IPS-15b (cell line): ENCODE data around the gene SMC1B.
"Not testable (repeated sequence)": the region's sequence is repeated elsewhere in the genome, so short reads cannot be mapped to it uniquely, and the experiment has no call there.

Experiments used
- H3K27me3 ChIP-seq: one replicate; pipeline ENCODE4 v1.6.1; 2013; ENCODE audit warnings: low read length; ENCODE audit not compliant: control insufficient read depth, insufficient read depth
- H3K36me3 ChIP-seq: one replicate; pipeline ENCODE4 v1.6.1; 2013; ENCODE audit warnings: low read length; ENCODE audit not compliant: control insufficient read depth, insufficient read depth
- H3K4me1 ChIP-seq: one replicate; pipeline ENCODE4 v1.6.1; 2013; ENCODE audit warnings: mild to moderate bottlenecking, low read length; ENCODE audit not compliant: control insufficient read depth, insufficient read depth
- H3K4me3 ChIP-seq: one replicate; pipeline ENCODE4 v1.5.1; 2013; ENCODE audit warnings: low read depth, low read length
- H3K9ac ChIP-seq: one replicate; pipeline ENCODE4 v1.6.1; 2013; ENCODE audit warnings: low read depth, mild to moderate bottlenecking, low read length
- H3K9me3 ChIP-seq: one replicate; pipeline ENCODE4 v1.6.1; 2013; ENCODE audit warnings: mild to moderate bottlenecking, low read length; ENCODE audit not compliant: control insufficient read depth, insufficient read depth

The SMC1B gene

GRCh38 chr22:45441138-45441537 is 27.7 kb upstream of the SMC1B start:
- no peaks in the 10 kb centered on the region for H3K9me3 ChIP-seq
- H3K4me3 ChIP-seq = no peak overlapping the region
- H3K36me3 ChIP-seq = no peaks in the 10 kb centered on the region
- no peak overlapping the region for H3K9ac ChIP-seq
- H3K4me1 ChIP-seq = no peaks in the 10 kb centered on the region
- peaks cover 2% of the 10 kb centered on the region for H3K27me3 ChIP-seq

GRCh38 chr22:45440688-45441087 is 27.3 kb upstream of the SMC1B start:
- not testable (repeated sequence) for H3K9me3 ChIP-seq, H3K27me3 ChIP-seq, H3K4me3 ChIP-seq, H3K36me3 ChIP-seq, H3K9ac ChIP-seq, H3K4me1 ChIP-seq

GRCh38 chr22:45438336-45438735 is 24.9 kb upstream of the SMC1B start:
- H3K4me3 ChIP-seq = no peak overlapping the region
- H3K4me1 ChIP-seq = peaks cover 2% of the 10 kb centered on the region
- no peak overlapping the region for H3K9ac ChIP-seq
- H3K36me3 ChIP-seq = no peaks in the 10 kb centered on the region
- no peaks in the 10 kb centered on the region for H3K9me3 ChIP-seq
- peaks cover 5% of the 10 kb centered on the region for H3K27me3 ChIP-seq

GRCh38 chr22:45436871-45437517 is 23.6 kb upstream of the SMC1B start:
- H3K4me3 ChIP-seq, H3K4me1 ChIP-seq, H3K9me3 ChIP-seq, H3K27me3 ChIP-seq, H3K36me3 ChIP-seq, H3K9ac ChIP-seq: not testable (repeated sequence)

DNA sequence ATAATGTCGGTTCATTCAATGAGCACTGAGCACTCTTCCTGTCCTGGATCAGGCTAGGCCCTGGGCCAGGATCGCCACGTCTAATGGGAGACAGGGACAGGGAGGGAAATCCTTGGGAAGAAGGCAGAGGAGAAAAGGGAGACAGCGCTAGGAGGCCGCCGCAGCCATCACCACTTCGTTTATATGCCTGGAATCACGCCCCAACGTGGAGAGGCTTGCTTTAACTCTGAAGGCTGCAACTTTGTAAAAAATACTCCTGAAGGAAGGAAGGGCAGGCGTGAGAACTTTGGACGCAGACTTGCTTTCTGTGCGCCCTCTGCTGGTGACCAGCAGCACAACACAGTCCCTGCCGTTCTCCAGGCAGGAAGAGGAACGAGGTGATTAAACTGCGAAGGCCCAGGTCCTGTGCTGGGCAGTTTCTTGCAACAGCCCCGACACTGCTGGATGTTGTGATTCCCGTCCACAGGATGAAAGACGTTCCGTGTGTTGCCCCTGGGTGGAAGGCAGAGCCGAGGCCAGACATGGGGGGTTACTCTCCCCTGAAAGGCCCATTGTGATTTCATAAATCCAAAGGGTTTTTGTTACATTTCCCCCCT is 22.2 kb upstream of the SMC1B start:
- Histone ChIP-seq H3K9me3 (no peaks in the 10 kb centered on the region), H3K4me1 (peaks cover 2% of the 10 kb centered on the region), H3K4me3 (no peak overlapping the region), H3K9ac (no peak overlapping the region), H3K36me3 (no peaks in the 10 kb centered on the region), H3K27me3 (peaks cover 5% of the 10 kb centered on the region)

DNA sequence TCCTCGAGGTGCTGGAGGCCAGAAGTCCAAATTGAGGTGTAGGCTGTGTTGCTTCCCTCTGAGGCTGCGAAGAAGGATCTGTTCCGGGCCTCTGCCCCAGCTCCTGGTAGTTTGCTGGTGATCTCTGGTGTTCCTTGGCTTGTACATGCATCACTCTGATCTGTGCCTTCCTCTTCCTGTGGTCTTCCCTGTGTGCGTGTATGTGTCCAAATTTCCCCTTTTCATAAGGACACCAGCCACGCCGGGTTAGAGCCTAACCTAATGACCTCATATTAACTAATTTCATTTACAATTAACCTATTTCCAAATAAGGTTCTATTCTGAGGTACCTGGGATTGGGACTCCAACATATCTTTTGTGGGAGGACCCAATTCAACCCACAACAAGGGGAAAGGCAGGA is 21.6 kb upstream of the SMC1B start:
- peaks cover 5% of the 10 kb centered on the region for H3K27me3 ChIP-seq
- H3K4me1 ChIP-seq = peaks cover 2% of the 10 kb centered on the region
- H3K4me3 ChIP-seq = no peak overlapping the region
- H3K9me3 ChIP-seq = no peaks in the 10 kb centered on the region
- no peak overlapping the region for H3K9ac ChIP-seq
- no peaks in the 10 kb centered on the region for H3K36me3 ChIP-seq

- Histone ChIP-seq H3K27me3 (peaks cover 3% of the 10 kb centered on the region), H3K9me3 (no peaks in the 10 kb centered on the region), H3K4me1 (peaks cover 2% of the 10 kb centered on the region), H3K36me3 (no peaks in the 10 kb centered on the region), H3K9ac (no peak overlapping the region), H3K4me3 (no peak overlapping the region)
Measured at GRCh38 chr22:45430871-45431270, 17.5 kb upstream of the SMC1B start.

DNA sequence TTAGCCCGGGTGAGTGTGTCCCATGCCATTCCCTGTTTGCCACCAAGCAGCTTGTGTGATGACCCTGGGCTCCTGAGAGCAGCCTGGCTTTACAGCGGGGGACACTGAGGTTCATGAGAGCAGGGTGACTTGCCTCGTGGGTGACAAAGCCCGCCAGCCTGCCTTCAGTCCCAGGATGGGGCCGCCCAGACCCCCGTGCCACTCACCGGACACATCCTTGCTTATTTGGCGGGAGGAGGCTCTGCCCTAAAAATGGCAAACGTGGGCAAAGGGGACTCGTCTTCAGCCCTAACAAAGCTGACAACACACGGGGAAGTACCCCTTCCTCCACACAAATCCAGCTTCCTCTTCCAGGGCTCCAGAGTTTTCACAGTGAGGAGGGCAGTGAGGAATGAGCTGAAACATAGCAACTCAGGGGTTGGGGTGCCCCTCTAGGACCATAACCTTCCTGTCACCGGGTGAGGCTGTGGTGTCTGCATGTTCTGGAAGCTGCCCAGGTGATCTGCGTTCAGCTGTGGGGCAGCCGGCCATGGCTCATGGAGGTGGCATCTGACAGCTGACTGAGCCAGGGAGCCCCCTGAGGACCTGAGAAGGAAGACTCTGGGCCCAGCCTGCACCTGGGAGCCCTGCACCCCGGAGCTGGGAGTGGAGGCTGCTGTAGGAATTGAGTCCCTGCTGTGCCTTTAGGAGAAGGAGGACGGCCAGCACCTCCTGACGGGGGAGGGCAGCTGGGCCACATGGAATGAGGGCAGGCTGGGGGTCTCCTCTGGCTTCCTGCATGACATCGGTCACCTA is 16.8 kb upstream of the SMC1B start:
- H3K4me3 ChIP-seq = no peak overlapping the region
- H3K4me1 ChIP-seq = no peaks in the 10 kb centered on the region
- H3K9ac ChIP-seq = no peak overlapping the region
- H3K36me3 ChIP-seq = no peaks in the 10 kb centered on the region
- peaks cover 3% of the 10 kb centered on the region for H3K27me3 ChIP-seq
- no peaks in the 10 kb centered on the region for H3K9me3 ChIP-seq

DNA sequence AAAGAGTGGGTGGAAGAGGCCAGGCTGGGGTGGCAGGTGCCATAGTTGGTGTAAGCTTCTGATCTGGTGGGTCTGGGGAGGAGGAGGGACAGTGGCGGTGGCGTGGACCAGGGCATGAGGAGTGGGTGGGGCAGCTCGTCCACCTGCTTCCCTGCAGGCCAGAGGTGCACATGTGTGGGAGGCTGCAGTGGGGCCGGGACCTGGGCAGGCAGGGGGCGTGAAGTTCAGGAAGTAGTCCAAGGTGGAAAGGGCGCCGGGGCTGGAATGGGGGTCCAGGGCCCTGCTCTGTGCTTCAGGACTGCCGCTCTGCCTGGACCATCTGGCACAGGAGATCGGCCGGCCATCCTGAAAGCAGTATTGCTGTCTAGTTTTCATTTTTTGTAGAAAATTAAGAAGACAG is 16.0 kb upstream of the SMC1B start:
- Histone ChIP-seq H3K27me3 (no peaks in the 10 kb centered on the region), H3K4me1 (no peaks in the 10 kb centered on the region), H3K4me3 (no peak overlapping the region), H3K9ac (no peak overlapping the region), H3K36me3 (no peaks in the 10 kb centered on the region), H3K9me3 (no peaks in the 10 kb centered on the region)

- H3K4me1 ChIP-seq = no peaks in the 10 kb centered on the region
- no peaks in the 10 kb centered on the region for H3K36me3 ChIP-seq
- no peaks in the 10 kb centered on the region for H3K9me3 ChIP-seq
- H3K9ac ChIP-seq = no peak overlapping the region
- H3K4me3 ChIP-seq = no peak overlapping the region
- H3K27me3 ChIP-seq = no peaks in the 10 kb centered on the region
Measured at GRCh38 chr22:45428391-45429385, 15.3 kb upstream of the SMC1B start.

GRCh38 chr22:45427114-45427513 is 13.7 kb upstream of the SMC1B start:
- Histone ChIP-seq H3K4me3 (no peak overlapping the region), H3K4me1 (no peaks in the 10 kb centered on the region), H3K9ac (no peak overlapping the region), H3K27me3 (no peaks in the 10 kb centered on the region), H3K36me3 (no peaks in the 10 kb centered on the region), H3K9me3 (no peaks in the 10 kb centered on the region)
